ENCODE results near the gene NFAT5.

- TF ChIP-seq POLR2A (IDR thresholded peaks at IDR 0.05): no peak
- no peak for TF ChIP-seq CTCF (IDR thresholded peaks at IDR 0.05)
These were observed 145.5 kb downstream of the NFAT5 start for GRCh38 chr16:69711115-69711740.

All from suprapubic skin (tissue), 3 donors.